Measurements from ENCODE around the gene LTBR.

The LTBR gene

DNA sequence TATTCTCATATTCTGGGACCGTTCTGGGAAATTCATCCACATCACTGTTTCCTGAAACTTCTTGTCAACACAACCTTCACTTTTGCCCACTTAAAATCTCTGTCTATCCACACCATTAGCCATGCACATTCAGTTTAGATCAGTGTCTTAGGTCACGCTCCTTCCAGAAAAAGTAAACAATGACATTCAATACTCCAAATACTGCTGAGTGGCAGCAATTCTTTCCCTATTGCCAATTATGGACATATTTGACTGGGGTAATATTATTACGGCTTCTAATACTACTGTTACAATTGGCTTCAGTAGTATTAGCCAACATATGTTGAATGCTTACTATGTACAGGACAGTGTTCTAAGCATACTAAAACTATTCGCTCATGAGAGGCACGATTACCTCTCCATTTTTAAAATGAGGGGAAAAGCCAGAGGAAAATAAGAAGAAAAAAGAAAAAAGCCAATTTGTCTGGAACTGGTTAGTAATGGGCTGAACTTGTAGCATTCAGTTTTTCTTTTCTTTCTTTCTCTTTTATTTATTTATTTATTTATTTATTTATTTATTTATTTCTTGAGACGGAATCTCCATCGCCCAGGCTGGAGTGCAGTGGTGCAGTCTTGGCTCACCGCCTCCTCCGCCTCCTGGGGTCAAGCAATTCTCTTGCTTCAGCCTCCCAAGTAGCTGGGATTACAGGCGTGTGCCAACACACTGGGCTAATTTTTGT is 23.4 kb downstream of the LTBR start:
- no peak overlapping the region for H3K4me3 ChIP-seq (replicated peaks; ENCODE audit: low read depth, low read length)
- DNase-seq (ENCODE audit: low read depth), result no peak
- TF ChIP-seq, protein P1, sequence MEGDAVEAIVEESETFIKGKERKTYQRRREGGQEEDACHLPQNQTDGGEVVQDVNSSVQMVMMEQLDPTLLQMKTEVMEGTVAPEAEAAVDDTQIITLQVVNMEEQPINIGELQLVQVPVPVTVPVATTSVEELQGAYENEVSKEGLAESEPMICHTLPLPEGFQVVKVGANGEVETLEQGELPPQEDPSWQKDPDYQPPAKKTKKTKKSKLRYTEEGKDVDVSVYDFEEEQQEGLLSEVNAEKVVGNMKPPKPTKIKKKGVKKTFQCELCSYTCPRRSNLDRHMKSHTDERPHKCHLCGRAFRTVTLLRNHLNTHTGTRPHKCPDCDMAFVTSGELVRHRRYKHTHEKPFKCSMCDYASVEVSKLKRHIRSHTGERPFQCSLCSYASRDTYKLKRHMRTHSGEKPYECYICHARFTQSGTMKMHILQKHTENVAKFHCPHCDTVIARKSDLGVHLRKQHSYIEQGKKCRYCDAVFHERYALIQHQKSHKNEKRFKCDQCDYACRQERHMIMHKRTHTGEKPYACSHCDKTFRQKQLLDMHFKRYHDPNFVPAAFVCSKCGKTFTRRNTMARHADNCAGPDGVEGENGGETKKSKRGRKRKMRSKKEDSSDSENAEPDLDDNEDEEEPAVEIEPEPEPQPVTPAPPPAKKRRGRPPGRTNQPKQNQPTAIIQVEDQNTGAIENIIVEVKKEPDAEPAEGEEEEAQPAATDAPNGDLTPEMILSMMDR (IDR thresholded peaks at IDR 0.05; ENCODE audit: low read length, missing control alignments), result no peak

DNA sequence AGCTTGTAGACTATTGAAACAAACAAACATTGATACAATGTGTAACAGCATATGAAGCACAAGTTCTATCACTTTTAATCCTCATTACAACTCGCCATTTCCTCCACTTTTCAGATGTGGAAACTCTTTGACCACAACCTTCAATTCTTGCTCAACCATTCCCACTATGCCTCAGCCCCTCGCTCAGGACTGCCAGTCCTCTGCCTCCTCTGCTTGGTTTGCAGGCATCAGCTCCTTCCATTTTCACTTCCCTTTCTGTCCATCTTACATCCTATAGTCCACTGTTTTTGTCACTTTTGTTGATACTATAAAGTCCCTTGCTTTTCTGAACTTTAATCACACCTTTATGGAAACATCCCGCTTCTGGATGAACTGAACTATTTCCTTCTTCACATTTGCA is 32.6 kb downstream of the LTBR start:
- no peak overlapping the region for H3K4me3 ChIP-seq (replicated peaks; ENCODE audit: low read depth, low read length)
- DNase-seq (ENCODE audit: low read depth), result no peak
- TF ChIP-seq, protein P1 (IDR thresholded peaks at IDR 0.05; ENCODE audit: low read length, missing control alignments), result no peak

DNA sequence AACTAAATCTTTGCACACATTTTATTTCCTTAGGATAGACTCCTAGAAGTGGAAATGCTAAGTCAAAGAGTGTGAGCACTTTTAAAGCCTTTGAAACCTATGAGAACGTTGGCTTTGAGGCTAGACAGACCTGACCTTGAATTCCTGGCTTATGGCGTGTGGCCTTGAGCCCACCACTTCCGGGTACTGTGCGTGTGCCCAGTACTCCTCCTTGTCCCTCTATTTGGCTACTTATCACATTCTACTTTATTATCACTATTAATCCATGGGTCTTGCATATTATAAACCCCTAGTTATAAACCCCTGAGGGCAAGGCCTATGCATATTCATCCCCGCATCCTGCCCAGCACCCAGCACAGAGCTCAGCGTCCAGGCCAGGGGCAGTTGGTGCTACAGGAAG is 34.8 kb downstream of the LTBR start:
- no peak for DNase-seq (ENCODE audit: low read depth)
- H3K4me3 ChIP-seq (replicated peaks; ENCODE audit: low read depth, low read length), result no peak overlapping the region
- TF ChIP-seq, protein P1 (IDR thresholded peaks at IDR 0.05; ENCODE audit: low read length, missing control alignments), result no peak

DNA sequence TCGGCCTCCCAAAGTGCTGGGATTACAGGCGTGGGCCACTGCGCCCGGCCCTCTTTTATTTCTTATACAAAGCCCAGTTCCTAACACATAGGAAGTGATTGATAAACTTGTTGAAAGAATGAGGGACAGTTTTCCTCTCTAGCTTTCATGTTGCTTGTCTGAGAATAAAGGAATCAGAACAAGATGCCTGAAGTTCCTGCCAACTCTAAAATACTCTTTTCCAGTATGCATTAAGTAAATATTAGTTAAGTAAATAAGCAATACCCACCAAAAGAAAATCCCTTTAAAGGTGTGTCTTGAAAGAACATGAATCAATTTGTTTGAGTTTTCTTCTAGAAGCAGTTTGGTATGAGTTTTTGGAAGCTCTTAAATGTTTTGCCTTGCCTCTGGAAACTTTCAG is 36.4 kb downstream of the LTBR start:
- DNase-seq (ENCODE audit: low read depth), result no peak
- no peak overlapping the region for H3K4me3 ChIP-seq (replicated peaks; ENCODE audit: low read depth, low read length)
- TF ChIP-seq, protein P1 (IDR thresholded peaks at IDR 0.05; ENCODE audit: low read length, missing control alignments), result no peak

DNA sequence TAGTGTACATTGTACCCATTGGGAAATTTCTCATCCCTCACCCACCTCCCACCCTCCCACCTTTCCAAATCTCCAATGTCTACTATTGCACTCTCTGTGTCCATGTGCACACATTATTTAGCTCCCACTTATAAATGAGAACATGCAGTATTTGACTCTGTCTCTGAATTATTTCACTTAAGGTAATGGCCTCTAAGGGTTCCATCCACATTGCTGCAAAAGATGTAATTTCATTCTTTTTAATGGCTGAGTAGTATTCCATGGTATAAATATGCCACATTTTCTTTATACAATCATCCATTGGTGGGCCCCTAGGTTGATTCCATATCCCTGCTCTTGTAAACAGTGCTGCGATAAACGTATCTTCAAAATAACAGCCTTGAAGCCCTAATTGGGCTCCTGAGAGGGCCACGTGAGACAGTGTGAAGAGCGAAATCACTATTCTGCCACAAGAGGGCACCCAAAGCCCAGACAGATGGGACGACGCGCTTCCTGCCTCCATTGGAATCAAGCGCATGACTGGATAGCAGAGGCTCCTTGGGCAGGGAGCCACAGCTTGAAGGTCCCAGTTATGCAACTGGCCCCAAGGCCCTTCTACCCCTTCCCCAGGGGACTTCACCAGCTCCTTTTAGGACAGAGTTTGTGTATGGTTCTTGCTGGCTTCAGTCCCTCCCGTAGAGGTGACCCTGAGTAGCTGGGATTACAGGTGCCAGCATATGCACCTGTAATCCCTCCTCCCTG is 39.5 kb downstream of the LTBR start:
- no peak overlapping the region for H3K4me3 ChIP-seq (replicated peaks; ENCODE audit: low read depth, low read length)
- TF ChIP-seq, protein P1 (IDR thresholded peaks at IDR 0.05; ENCODE audit: low read length, missing control alignments), result peak; percentile 77
- peak; percentile 96 for DNase-seq (ENCODE audit: low read depth)

DNA sequence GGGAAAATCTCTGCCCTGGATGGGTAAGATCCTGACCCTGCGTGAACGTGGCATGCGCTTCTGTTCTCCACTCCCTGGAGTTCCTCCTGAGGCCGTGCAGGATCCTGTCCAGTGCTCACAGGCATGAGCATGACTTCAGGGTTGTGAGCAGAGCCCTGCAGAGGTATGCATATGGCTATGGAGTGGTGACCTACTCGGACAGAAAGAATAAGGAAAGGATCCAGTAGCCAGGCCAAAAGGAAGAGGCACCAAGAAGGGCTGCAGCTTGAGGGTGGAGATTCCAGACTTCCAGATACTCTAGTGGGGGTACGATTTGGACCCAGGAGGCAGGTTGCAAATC is 40.0 kb downstream of the LTBR start:
- TF ChIP-seq, protein P1 (IDR thresholded peaks at IDR 0.05; ENCODE audit: low read length, missing control alignments), result no peak
- no peak overlapping the region for H3K4me3 ChIP-seq (replicated peaks; ENCODE audit: low read depth, low read length)
- DNase-seq (ENCODE audit: low read depth), result no peak

All from fibroblast of pulmonary artery (primary cell).